H1 (cell line): ENCODE results near the gene ACAD9. TPM values are rescaled to one million over a fixed set of nuclear protein-coding genes. Genes with fewer than 3 reads are reported as not detected.

Experiments used
- CBX5 ChIP-seq: fragments of 300-800, 300-1000 bp; sonication (generic); IDR thresholded peaks from 2 replicates; pipeline ENCODE4 v1.7.1; 2016; ENCODE audit warnings: antibody characterized with exemption, low read length, low read depth
- CHD1 ChIP-seq: IDR thresholded peaks from 2 replicates; pipeline ENCODE4 v1.6.1; 2012; ENCODE audit warnings: low read depth, low read length, improper control_type of control experiment
- HDAC6 ChIP-seq: IDR thresholded peaks from one replicate; pipeline ENCODE4 v1.7.1; 2012; ENCODE audit warnings: low read depth, mild to moderate bottlenecking, inconsistent platforms, low read length, moderate library complexity
- RBBP5 ChIP-seq: IDR thresholded peaks from 2 replicates; pipeline ENCODE4 v1.7.1; 2012; ENCODE audit warnings: low read depth, mild to moderate bottlenecking, inconsistent platforms, low read length, moderate library complexity, borderline replicate concordance
- SP1 ChIP-seq: IDR thresholded peaks from 2 replicates; pipeline ENCODE4 v1.6.1; 2011; ENCODE audit warnings: low read depth, low read length
- polyA plus RNA-seq, 7 experiments: library from polyadenylated mRNA; depleted of rRNA in 3 of 7; stranded (reverse) in 5 of 7; unstranded in 2 of 7; fragments of >200 nt in 5 of 7; fragments of 200-250 nt in 2 of 7; gene quantifications; 1 replicate in 5 of 7; 2 replicates in 1 of 7; 4 replicates in 1 of 7; pipeline versions ENCODE4 v1.2.1 to v1.2.3, GENCODE V29; 2011 to 2013; ENCODE audit warnings: missing spikeins in 2 of 7, mixed read lengths in 2 of 7
- total RNA-seq: library from RNA; stranded (reverse); fragmentation: NEBNext Ultra II Directional; extraction: Animal tissue kit (Norgen Biotek cat#: 25700); gene quantifications from 2 replicates; pipeline ENCODE4 v1.2.1, GENCODE V29; 2021
- TF ChIP-seq, protein P1 (sequence below): IDR thresholded peaks from 2 replicates; pipeline ENCODE4 v1.6.1; 2012; ENCODE audit warnings: inconsistent platforms

The ACAD9 gene
- total and polyA plus RNA-seq, 2 of the 8 experiments (the other 6 are each of a cell fraction or from before 2014, with no cell fraction given), result 27.5 to 28.9 TPM

- no peak for TF ChIP-seq CBX5
- TF ChIP-seq SP1, result no peak
- no peak for TF ChIP-seq RBBP5
- TF ChIP-seq HDAC6, result no peak
- TF ChIP-seq, protein P1, sequence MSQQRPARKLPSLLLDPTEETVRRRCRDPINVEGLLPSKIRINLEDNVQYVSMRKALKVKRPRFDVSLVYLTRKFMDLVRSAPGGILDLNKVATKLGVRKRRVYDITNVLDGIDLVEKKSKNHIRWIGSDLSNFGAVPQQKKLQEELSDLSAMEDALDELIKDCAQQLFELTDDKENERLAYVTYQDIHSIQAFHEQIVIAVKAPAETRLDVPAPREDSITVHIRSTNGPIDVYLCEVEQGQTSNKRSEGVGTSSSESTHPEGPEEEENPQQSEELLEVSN, result no peak
- TF ChIP-seq CHD1, result no peak
- TF ChIP-seq, all 59 proteins: peak for 0
These were observed 27.5 kb downstream of the ACAD9 start (continued) for GRCh38 chr3:128906804-128907525.
